GM12874 (cell line): Measurements from ENCODE around the gene NCSTN.

Experiments
- TF ChIP-seq, protein P1 (sequence below): IDR thresholded peaks from 2 replicates; pipeline ENCODE4 v1.5.1; 2011; ENCODE audit warnings: low read depth, mild to moderate bottlenecking, control low read depth, low read length, moderate library complexity; ENCODE audit not compliant: insufficient read depth

The NCSTN gene

DNA sequence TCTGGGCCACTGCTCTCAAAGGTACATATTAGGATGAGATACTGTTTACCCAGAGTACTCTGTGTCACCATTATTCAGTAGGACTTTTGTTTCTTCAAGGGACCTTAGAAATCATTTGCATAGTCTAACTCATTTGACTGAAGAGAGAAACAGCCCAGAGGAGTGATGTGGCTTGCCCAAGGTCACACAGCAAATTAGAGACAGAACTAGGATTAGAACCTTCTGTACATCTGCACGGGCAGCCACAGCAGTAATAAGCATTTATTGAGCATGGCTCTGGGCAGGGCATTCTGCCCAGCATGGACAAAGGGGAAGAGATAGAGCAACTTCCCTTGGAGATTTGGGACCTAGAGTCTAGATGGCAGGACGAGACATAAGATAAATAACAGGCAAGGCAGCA is 18.0 kb downstream of the NCSTN start:
- TF ChIP-seq, protein P1, sequence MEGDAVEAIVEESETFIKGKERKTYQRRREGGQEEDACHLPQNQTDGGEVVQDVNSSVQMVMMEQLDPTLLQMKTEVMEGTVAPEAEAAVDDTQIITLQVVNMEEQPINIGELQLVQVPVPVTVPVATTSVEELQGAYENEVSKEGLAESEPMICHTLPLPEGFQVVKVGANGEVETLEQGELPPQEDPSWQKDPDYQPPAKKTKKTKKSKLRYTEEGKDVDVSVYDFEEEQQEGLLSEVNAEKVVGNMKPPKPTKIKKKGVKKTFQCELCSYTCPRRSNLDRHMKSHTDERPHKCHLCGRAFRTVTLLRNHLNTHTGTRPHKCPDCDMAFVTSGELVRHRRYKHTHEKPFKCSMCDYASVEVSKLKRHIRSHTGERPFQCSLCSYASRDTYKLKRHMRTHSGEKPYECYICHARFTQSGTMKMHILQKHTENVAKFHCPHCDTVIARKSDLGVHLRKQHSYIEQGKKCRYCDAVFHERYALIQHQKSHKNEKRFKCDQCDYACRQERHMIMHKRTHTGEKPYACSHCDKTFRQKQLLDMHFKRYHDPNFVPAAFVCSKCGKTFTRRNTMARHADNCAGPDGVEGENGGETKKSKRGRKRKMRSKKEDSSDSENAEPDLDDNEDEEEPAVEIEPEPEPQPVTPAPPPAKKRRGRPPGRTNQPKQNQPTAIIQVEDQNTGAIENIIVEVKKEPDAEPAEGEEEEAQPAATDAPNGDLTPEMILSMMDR: no peak

DNA sequence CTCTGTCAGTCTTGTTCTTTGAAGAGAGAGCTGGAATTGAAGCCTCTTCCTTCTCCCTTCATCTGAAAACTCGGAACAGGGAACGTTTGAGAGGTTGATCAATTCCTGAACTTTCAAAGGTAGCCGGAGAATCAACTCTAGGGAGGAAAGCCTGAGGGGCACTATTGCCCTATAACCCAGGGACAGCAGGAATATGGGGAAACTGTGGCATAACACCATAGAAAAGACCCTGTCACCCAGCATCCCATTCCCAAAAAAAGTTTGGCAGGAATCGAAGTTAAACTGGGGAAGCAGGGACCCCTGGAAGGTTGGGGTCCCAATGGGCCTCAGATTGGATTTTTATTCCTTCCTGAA is 18.6 kb downstream of the NCSTN start:
- TF ChIP-seq, protein P1: no peak

DNA sequence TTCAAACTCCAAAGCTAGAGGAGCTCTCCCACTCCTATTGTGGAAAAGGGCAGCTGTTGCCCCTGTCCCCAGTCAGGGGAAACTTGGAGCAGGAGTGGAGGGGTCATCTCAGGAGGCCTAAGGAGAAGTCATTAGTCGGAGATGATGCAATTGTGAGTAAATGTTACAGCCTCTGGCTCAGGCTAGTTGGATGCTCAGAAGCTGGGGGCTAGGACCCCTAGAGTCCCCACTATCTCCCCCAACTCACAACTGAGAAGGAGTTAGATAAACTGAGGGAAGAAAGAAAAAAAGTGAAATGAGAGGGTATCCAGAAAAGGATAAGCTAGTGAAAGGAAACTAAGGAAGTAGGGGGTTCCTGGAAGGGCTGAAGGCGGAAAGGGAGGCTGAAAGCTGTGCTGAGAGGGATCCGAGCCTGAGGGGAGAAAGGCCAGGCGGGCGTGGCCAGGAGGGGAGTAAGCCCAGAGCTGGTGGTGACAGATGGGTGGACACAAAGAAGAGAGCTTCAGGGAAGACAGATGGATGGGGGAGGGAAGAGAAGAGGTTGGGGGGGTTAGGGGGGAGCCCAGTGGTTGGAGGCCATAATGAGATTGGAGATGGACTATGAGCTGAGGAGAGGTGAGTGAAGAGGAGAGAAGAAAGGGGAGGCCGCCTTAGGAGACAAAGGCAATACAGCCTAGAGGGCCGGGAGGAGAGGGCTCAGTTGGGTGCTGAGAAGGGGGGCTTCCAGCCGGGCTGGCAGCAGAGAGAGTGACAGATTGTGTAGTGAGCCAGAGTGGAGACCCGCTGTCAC is 19.2 kb downstream of the NCSTN start:
- TF ChIP-seq, protein P1: no peak

DNA sequence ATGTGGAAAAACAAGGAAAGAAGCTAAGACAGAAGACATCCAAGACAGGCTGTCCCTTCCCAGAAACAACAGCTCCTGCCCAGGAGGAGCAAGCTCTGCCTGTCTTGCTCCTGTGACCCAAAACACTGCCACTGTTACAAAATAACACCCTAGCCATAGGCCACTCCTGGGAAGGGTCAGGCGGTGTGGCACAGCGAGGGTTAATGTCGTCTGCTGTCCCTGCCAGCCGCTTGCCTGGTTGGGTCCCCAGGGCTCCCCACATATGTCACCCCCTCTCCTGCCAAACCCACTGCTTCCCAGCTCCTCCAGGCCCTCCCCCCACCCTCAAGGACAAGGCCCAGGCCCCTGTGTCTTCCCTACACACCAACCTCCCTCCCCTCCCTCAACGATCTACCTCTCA is 19.8 kb downstream of the NCSTN start:
- TF ChIP-seq, protein P1: no peak

DNA sequence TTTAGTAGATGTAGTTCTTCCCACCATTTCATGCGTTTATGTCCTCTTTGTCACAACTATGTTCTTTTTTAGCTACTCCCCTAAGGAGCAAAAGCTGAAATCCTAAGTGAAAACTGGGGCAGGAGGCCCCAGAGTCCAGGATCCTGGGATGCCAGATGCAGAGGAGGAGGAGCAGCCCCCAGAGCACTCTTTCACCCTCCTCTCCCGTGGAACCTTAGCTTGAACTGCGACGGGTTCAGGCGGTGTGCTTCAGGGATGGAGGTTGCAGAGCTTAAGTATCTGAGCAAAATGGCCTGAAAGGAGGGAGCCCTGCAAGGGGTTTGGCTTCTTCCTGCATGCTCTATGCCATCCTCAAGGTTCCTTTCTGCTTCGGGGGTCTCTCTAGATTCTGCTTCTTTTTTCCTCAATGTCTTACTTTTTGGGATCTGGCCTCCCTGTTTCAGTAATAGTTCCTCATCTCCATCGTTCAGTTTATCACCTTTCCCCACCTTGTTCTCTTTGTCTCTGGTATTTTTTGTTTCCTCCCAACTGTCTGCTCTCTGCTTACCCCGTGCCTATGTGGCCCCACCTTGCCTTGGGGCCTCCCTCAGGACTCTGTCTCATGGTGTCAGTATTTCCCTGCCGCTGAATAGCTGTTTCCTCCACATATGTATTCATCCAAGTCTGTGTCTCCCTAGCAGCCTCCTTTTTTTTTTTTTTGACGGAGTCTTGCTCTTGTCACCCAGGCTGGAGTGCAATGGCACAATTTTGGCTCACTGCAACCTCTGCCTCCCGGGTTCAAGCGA is 21.0 kb downstream of the NCSTN start:
- TF ChIP-seq, protein P1: no peak

DNA sequence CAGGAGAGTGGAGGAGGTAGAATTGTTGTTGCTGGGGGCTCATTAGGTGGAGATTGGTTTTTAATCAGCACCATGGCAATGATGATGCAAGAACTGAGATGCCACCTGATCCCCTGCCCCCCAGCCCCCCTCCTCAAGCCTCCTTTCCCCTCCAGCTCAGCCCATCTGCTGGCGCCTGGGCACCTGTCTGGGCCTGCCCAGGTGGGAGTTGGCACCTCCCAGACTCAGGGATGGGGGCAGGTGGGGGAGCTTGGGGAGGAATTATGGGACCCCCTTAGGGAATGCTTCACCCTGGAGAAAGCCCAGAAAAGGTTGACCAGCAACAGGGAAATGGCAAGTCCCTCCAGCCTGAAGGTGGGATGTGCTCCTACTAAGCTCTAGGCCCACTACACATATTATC is 22.1 kb downstream of the NCSTN start:
- TF ChIP-seq, protein P1: no peak

DNA sequence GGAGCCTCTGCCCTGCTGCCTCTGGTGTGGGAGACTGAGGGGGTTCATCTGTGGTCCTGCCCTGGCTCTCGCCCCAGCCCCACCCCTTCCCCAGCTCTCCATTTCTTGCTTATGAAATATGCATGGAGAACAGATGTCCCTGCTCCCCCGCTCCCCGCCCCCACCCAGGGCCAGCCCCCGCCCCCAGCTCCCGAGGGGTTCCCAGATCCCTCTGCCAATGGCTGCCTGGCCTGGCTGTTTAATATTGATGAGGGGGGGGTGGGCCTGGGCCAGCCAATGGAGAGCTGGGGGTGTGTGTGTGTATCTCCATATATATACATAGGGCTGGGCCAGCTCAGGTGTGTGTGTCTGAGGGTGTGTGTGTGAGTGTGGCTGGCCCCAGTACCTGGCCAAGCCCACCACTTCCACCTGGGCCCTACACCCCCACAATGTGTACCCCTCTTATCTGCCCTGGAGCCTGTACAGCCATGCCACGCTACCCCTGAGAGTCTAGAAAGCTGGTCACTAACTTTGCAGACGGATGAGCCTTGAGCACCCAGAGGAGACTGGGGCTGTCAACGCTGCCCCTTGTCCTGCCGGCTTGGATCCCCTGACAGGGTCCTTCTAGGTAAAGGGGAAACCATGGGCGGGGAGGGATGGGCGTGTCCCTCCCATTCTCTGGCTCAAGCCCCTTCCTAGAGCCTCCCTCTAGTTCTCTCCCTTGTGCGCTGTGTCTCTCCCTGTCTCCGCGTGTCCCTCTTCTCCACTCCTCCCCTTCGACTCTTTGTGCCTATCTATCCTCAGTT is 23.7 kb downstream of the NCSTN start, which contains the start of gene NHLH1:
NHLH1 (plus strand) TSS at position 341 of the 785 bp plus-strand sequence. CDS start 3,661 bp downstream, outside the sequence.
- TF ChIP-seq, protein P1: no peak
